ENCODE results near the gene TAGLN.
"Not testable (repeated sequence)": the region's sequence is repeated elsewhere in the genome, so short reads cannot be mapped to it uniquely, and the experiment has no call there.

TAGLN gene

GRCh38 chr11:117197516-117198456 is 1.4 kb upstream of the TAGLN start:
- no peak for DNase-seq

GRCh38 chr11:117198613-117199012 is 557 bp upstream of the TAGLN start:
- no peak for DNase-seq

DNA sequence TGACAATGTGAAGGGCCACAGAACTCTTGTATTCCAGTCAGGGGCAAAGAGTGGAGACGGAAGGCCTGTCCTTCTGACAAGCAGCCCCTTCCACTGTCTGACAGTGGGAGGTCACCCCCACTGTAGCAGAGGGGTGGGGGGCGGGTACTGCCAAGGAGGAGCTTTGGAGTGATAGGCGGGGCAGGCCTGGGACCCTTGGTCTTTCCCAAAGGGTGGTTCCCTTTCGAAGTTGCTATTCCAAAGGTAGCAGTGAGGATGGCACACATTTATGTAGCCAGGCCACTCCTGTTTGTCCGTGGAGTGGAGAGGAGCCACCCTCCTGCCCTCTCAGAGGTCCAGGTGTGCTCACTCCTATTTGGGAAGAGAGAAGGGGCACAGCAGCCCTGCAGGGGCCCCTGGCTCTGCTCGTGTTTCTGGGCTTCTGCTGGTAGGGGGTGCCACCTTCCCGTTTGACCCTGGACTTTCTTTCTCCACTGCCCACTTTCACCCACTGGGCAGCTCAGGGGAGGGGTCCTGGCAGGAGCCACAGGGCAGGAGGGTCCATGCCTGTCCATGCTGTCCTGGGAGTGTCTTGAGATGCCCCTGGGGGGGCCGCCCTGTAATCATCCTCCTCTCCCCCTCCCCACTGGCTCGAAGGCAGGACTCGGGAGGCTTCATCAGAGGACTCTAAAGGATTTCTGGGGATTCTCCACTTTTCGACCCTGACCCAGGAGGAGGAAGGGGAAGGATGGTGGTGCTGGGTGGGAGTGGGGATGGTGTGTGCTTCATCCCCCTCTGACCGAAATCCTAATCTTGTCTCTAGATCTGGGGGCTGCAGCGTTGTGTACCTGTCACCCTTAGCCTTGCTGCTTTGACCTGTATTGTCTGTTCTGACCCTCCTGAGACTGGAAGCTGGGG is 994 bp downstream of the TAGLN start:
- DNase-seq: no peak

DNA sequence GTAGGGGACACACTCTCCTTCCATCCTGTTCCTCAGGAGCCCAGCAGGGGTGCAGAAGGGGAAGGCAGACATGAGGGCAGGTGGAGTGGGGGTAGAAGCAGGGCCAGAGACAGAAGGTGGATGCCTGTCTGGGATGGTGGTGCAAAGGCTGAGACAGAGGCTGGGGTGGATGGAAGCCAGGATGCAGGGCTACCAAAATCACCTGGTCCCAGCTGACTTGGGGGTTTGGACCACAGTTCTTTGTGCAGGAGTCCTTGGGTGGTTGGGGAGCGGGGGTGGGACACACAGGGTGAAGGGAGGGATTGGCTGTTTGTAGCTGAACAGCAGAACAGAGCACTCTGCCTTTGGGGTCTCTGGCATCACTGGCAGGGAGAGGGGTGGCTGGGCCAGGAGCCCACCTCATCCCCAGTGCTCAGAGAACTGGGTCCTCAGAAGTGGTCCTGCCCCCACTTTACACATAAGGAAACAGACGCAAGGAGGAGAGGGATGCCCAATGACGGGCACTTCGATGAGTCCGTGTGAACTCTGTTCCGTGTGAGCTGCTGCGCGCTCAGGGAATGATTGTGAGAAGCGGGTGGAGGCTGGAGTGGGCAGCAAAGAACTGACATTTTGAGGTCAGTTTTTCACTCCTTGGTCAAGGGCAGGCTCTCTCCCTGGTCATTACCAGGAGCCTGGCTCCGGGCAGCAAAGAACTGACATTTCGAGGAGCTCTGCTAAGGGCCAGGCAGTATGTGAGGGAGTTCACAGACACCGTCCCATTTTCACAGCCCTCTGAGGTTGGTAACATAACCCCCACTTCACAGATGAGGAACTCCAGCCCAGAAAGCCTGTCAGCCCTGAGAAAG is 1.9 kb downstream of the TAGLN start:
- DNase-seq: no peak

DNA sequence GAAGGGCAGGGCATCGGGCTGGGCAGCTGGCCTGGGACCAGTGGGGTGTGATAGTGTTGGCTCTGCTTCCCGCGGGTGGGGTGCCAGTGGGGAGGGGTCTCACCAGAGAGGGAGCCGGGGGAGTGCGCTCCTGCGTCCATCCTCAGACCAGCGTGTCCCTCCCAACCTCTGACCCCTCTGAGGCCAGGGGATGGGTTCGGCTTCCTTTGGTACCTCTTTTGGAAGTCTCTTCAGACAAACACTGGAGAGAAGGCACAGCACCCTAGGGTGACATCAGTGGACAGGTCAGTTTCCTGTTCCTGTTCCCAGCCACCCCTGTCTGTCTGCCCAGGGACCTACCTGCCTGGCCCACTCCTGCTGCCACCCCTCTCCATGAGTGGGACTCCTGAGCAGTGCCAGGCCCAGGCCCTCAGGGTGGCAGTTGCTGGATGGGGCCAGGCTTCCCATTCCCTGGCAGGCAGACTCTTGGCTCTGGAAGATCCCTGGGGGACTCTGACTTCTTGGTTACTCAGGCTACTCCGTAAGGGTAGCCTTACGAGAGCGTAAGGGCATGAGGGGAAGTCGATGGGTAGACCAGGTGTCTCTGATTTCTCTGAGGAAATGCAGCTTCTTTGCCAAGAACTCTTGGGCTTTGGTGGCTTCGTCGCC is 2.6 kb downstream of the TAGLN start:
- no peak for DNase-seq

- DNase-seq: no peak
Measured at GRCh38 chr11:117202386-117203068, 3.4 kb downstream of the TAGLN start.

DNA sequence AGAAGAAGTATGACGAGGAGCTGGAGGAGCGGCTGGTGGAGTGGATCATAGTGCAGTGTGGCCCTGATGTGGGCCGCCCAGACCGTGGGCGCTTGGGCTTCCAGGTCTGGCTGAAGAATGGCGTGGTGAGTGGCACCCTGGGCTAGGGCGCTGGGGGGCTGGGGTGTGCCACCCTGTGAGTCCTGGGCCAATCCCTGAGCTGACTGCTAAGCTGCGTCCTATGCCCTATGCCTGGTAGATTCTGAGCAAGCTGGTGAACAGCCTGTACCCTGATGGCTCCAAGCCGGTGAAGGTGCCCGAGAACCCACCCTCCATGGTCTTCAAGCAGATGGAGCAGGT is 3.9 kb downstream of the TAGLN start:
- no peak for DNase-seq

- DNase-seq: no peak
Measured at GRCh38 chr11:117204283-117205080, 5.3 kb downstream of the TAGLN start.

GRCh38 chr11:117205211-117205818 is 6.1 kb downstream of the TAGLN start:
- no peak for DNase-seq

- DNase-seq: not testable (repeated sequence)
Measured at GRCh38 chr11:117206111-117206510, 6.9 kb downstream of the TAGLN start.

GRCh38 chr11:117206859-117207258 is 7.7 kb downstream of the TAGLN start:
- not testable (repeated sequence) for DNase-seq

GRCh38 chr11:117207481-117207880 is 8.3 kb downstream of the TAGLN start:
- DNase-seq: not testable (repeated sequence)

GRCh38 chr11:117208710-117209109 is 9.5 kb downstream of the TAGLN start:
- not testable (repeated sequence) for DNase-seq

DNA sequence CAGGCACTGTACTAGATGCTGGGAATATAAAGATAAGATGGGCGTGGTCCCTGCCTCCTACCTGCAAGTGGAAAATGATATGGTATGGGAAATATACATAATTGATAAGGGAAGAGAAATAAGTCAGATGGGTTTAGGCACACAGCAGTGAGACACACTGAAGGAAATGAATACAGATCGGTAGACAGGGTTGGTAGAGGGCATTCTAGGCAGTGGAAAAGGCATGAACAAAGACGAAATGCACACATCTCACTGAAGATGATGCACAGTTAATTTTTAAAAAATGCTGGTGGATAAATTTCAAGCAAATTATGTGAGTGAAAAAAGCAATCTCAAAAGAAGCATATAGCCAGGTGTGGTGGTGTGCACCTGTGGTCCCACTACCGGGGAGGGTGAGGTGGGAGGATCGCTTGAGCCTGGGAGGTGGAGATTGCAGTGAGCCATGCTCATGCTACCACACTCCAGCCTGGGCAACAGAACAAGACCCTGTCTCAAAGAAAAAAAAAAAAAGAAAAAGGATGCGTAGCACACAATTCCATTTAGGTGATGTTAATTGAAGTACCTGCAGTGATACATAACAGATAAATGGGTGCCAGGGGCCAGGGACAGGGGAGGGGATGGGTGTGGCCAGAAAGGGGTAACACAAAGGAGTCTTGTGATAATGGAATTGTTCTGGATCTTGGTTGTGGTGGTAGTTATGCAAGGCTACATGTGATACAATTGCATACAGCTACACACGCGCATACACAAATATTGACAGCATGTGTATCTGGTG is 10.4 kb downstream of the TAGLN start:
- DNase-seq: not testable (repeated sequence)

DNA sequence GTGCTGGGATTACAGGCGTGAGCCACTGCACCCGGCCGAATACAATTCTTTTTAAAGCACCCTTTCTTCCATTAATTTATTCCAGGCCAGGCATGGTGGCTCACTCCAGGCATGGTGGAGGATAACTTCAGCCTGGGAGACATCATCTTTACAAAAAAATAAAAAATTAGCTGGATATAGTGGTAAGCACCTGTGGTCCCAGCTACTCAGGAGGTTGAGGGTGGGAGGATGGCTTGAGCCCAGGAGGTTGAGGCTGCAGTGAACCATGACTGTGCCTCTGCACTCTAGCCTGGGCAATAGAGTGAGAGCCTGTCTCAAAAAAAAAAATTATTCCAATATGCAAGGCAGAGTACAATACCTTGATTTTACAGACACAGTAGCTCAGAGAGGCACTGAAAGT is 11.4 kb downstream of the TAGLN start:
- DNase-seq: no peak

- no peak for DNase-seq
Measured at GRCh38 chr11:117212697-117213355, 13.7 kb downstream of the TAGLN start.

- DNase-seq: no peak
Measured at GRCh38 chr11:117214404-117215110, 15.4 kb downstream of the TAGLN start.

Measured in CD4-positive, alpha-beta T cell treated with Interleukin-15 for 1 hour (primary cell).